GM12878 (cell line): Measurements from ENCODE around the gene TTC33.

ENCODE experiments used
- BHLHE40 ChIP-seq, 2 experiments: fragments of 450-650 bp in 1 of 2; IDR thresholded peaks; 2 replicates each; pipeline ENCODE4 v1.6.1; 2011 to 2017; ENCODE audit warnings: low read depth in 2 of 2, borderline replicate concordance in 1 of 2, improper control_type of control experiment in 1 of 2, low read length in 1 of 2, mild to moderate bottlenecking in 1 of 2
- EP300 ChIP-seq, 2 experiments: fragments of 150-350 bp in 1 of 2; IDR thresholded peaks; 2 replicates each; pipeline ENCODE4 v1.6.1; 2011 to 2012; ENCODE audit warnings: low read depth in 2 of 2, low read length in 2 of 2, borderline replicate concordance in 1 of 2, improper control_type of control experiment in 1 of 2, inconsistent platforms in 1 of 2; ENCODE audit not compliant: control insufficient read depth in 1 of 2
- POLR2A ChIP-seq: IDR thresholded peaks from 2 replicates; pipeline ENCODE4 v1.6.1; 2011; ENCODE audit warnings: low read depth, mild to moderate bottlenecking, low read length
- SPI1 ChIP-seq: IDR thresholded peaks from 2 replicates; pipeline ENCODE4 v1.6.1; 2011; ENCODE audit warnings: low read depth, mild to moderate bottlenecking, low read length, moderate library complexity, borderline replicate concordance; ENCODE audit not compliant: insufficient read depth
- SRF ChIP-seq, 2 experiments: IDR thresholded peaks; 2 replicates each; pipeline ENCODE4 v1.6.1; 2011; ENCODE audit warnings: low read depth in 2 of 2, low read length in 2 of 2, mild to moderate bottlenecking in 1 of 2, moderate library complexity in 1 of 2
- ZNF24 ChIP-seq: fragments of 450-650 bp; IDR thresholded peaks from 2 replicates; pipeline ENCODE4 v1.6.1; 2017; ENCODE audit warnings: antibody characterized with exemption, mild to moderate bottlenecking
- TF ChIP-seq, protein P1 (sequence below), 3 experiments: IDR thresholded peaks in 2 of 3; conservative IDR thresholded peaks in 1 of 3; 2 replicates each; pipeline ENCODE4 v1.5.1; 2011; ENCODE audit warnings: low read depth in 3 of 3, low read length in 3 of 3, mild to moderate bottlenecking in 3 of 3, control low read depth in 2 of 3, moderate library complexity in 2 of 3, inconsistent platforms in 1 of 3, mixed read lengths in 1 of 3; ENCODE audit not compliant: control insufficient read depth in 2 of 3, insufficient read depth in 1 of 3; ENCODE audit errors: extremely low read depth in 1 of 3
- TF ChIP-seq, protein P2 (sequence below): IDR thresholded peaks from 2 replicates; pipeline ENCODE4 v1.6.1; 2011; ENCODE audit warnings: low read depth, mild to moderate bottlenecking, low read length, moderate library complexity, borderline replicate concordance; ENCODE audit errors: extremely low read depth
- TF ChIP-seq, protein P3 (sequence below): IDR thresholded peaks from 2 replicates; pipeline ENCODE4 v1.6.1; 2012; ENCODE audit warnings: low read depth, low read length, improper control_type of control experiment

DNA sequence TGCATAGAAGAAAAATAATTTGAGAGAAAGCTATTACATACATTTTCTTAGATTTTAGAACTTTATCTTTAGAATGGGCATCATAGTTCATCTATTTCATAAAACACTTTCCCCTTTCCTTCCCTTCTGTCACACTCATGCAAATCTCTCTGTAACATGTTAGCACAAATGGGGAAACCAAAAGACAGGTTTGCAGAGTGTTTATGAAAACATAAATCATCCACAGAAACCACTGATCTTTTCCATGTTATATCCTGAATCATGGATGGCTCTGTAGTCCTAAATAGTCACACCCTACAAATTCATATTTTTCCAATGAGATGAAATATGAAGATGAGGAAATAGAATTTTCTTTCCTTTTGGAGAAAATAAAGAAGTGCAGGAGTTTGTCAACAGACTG lies 198.9 kb downstream of the TTC33 start:
- TF ChIP-seq BHLHE40 (IDR thresholded peaks at IDR 0.05; ENCODE audit: borderline replicate concordance in 1 of 2, low read depth in 2 of 2, low read length in 1 of 2) (no peak), SPI1 (no peak), EP300 (IDR thresholded peaks at IDR 0.05; ENCODE audit: borderline replicate concordance in 1 of 2, control insufficient read depth in 1 of 2, low read depth in 2 of 2, low read length in 2 of 2) (no peak), SRF (IDR thresholded peaks at IDR 0.05; ENCODE audit: low read depth in 2 of 2, low read length in 2 of 2) (no peak), ZNF24 (no peak), POLR2A (no peak)
- TF ChIP-seq, protein P1, sequence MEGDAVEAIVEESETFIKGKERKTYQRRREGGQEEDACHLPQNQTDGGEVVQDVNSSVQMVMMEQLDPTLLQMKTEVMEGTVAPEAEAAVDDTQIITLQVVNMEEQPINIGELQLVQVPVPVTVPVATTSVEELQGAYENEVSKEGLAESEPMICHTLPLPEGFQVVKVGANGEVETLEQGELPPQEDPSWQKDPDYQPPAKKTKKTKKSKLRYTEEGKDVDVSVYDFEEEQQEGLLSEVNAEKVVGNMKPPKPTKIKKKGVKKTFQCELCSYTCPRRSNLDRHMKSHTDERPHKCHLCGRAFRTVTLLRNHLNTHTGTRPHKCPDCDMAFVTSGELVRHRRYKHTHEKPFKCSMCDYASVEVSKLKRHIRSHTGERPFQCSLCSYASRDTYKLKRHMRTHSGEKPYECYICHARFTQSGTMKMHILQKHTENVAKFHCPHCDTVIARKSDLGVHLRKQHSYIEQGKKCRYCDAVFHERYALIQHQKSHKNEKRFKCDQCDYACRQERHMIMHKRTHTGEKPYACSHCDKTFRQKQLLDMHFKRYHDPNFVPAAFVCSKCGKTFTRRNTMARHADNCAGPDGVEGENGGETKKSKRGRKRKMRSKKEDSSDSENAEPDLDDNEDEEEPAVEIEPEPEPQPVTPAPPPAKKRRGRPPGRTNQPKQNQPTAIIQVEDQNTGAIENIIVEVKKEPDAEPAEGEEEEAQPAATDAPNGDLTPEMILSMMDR (IDR thresholded peaks at IDR 0.05 in 2 of 3, conservative IDR thresholded peaks at IDR 0.05 in 1 of 3; ENCODE audit: control insufficient read depth in 2 of 3, extremely low read depth in 1 of 3, insufficient read depth in 1 of 3, low read depth in 3 of 3, low read length in 3 of 3): no peak
- TF ChIP-seq, protein P2, sequence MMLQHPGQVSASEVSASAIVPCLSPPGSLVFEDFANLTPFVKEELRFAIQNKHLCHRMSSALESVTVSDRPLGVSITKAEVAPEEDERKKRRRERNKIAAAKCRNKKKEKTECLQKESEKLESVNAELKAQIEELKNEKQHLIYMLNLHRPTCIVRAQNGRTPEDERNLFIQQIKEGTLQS: no peak
- TF ChIP-seq, protein P3, sequence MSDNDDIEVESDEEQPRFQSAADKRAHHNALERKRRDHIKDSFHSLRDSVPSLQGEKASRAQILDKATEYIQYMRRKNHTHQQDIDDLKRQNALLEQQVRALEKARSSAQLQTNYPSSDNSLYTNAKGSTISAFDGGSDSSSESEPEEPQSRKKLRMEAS: no peak
